Thyroid gland (tissue), 4 donors: ENCODE results near the gene ULK4. TPM values are rescaled to one million over a fixed set of nuclear protein-coding genes. Genes with fewer than 3 reads are reported as not detected.

Experiments
- DNase-seq, 2 donors: peaks; one replicate each; pipeline ENCODE4 v3.0.0-alpha.2; 2019
- H3K27ac ChIP-seq, 3 donors: fragments of 200-600 bp; sonication (generic); 1 replicate in 2 of 3; 2 replicates in 1 of 3; pipeline ENCODE4 v1.5.1; 2016 to 2019; ENCODE audit warnings: mild to moderate bottlenecking in 1 of 3, moderate library complexity in 1 of 3
- H3K27me3 ChIP-seq: fragments of 200-600 bp; sonication (generic); one replicate; pipeline ENCODE4 v1.5.1; 2019
- H3K36me3 ChIP-seq, 2 donors: fragments of 200-600 bp; sonication (generic); one replicate each; pipeline ENCODE4 v1.5.1; 2016 to 2019
- H3K4me1 ChIP-seq, 2 donors: fragments of 200-600 bp; sonication (generic); one replicate each; pipeline ENCODE4 v1.5.1; 2017 to 2019
- H3K4me3 ChIP-seq, 3 donors: fragments of 200-600 bp; sonication (generic); replicated peaks in 1 of 3; 1 replicate in 2 of 3; 2 replicates in 1 of 3; pipeline ENCODE4 v1.5.1; 2016; ENCODE audit warnings: mild to moderate bottlenecking in 1 of 3
- H3K9me3 ChIP-seq: fragments of 200-600 bp; sonication (generic); one replicate; pipeline ENCODE4 v1.5.1; 2017
- POLR2A ChIP-seq, 2 donors: fragments of 450-650 bp; IDR thresholded peaks; one replicate each; pipeline ENCODE4 v1.6.1; 2017; ENCODE audit warnings: antibody characterized with exemption in 2 of 2, mild to moderate bottlenecking in 2 of 2, moderate library complexity in 1 of 2
- WGBS, 2 donors: methylation state at CpG; one replicate each; pipeline ENCODE4 v1.1.5; 2017; 5-methylcytosine and 5-hydroxymethylcytosine counted together
- intact Hi-C: fragments of 100-400 bp; cut with DNase I; formaldehyde crosslinking; loops from one replicate; pipeline ENCODE4 v1.15.1; 2023
- total RNA-seq, 4 donors: library from RNA; depleted of rRNA; stranded (reverse); fragments of >200 nt; gene quantifications; one replicate each; pipeline ENCODE4 v1.2.3, GENCODE V29; 2016
- TF ChIP-seq, protein P1 (sequence below), 6 experiments: fragments of 200-600 bp in 3 of 6; fragments of 450-650 bp in 3 of 6; sonication (generic) in 3 of 6; IDR thresholded peaks; one replicate each; pipeline ENCODE4 v1.5.1; 2016 to 2019; ENCODE audit warnings: antibody characterized with exemption in 6 of 6, mild to moderate bottlenecking in 2 of 6, inconsistent platforms in 1 of 6, moderate library complexity in 1 of 6

ULK4 gene
- total RNA-seq, 4 donors from 2014 or later, result 18.7 to 58.2 (median 43.3) TPM

DNA sequence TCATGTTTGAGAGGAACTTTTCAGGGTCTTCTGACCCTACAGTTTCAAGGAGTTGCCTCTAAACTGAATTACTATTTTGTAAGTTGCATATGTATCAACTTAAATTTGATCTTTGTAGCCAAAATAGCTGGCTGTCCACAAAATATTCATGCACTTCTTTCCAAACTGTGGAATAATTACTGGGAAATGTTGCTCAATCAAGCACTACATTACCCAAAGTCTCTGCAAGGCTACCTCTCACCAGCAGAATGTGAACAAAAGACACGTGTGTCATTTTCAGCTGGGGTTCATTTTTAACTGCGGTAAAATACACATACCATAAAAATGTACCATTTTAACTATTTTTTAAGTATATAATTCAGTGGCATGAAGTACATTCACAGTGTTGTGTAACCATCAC is 442.2 kb downstream of the ULK4 start:
- TF ChIP-seq, protein P1, sequence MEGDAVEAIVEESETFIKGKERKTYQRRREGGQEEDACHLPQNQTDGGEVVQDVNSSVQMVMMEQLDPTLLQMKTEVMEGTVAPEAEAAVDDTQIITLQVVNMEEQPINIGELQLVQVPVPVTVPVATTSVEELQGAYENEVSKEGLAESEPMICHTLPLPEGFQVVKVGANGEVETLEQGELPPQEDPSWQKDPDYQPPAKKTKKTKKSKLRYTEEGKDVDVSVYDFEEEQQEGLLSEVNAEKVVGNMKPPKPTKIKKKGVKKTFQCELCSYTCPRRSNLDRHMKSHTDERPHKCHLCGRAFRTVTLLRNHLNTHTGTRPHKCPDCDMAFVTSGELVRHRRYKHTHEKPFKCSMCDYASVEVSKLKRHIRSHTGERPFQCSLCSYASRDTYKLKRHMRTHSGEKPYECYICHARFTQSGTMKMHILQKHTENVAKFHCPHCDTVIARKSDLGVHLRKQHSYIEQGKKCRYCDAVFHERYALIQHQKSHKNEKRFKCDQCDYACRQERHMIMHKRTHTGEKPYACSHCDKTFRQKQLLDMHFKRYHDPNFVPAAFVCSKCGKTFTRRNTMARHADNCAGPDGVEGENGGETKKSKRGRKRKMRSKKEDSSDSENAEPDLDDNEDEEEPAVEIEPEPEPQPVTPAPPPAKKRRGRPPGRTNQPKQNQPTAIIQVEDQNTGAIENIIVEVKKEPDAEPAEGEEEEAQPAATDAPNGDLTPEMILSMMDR (IDR thresholded peaks at IDR 0.05), result no peak
- no peak for TF ChIP-seq POLR2A (IDR thresholded peaks at IDR 0.05)
- Histone ChIP-seq H3K27ac (no peak overlapping the region), H3K36me3 (no peaks in the 10 kb centered on the region), H3K4me1 (no peaks in the 10 kb centered on the region), H3K27me3 (no peaks in the 10 kb centered on the region), H3K4me3 (no peak overlapping the region), H3K9me3 (no peaks in the 10 kb centered on the region)
- intact Hi-C loops, result no loop called here
- 86 to 87% methylated on average over 2 of the region's 2 CpGs for WGBS, 2 donors
- no peak for DNase-seq

DNA sequence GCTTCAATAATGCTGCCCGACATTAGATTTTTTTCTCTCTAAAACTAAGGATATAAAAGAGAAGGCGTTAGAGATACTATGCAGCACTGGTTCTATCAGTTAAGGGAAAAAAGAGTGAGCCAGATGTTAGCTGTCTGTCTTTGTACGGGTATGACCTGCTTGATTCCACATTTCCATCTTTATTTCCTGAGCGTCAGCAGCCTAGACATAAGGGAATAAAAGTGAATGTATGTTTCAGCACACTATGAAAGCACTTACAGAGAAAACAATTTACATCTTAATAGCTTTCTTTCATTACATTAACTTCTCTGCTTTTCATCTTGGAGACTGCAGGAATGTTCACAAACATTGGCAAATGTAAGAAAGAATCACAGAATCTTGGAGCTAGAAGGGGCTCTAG is 443.3 kb downstream of the ULK4 start:
- 76 to 80% methylated on average over 4 of the region's 4 CpGs for WGBS, 2 donors

GRCh38 chr3:41508063-41508696 is 453.7 kb downstream of the ULK4 start:
- intact Hi-C loops, result no loop called here
- Histone ChIP-seq H3K36me3 (no peaks in the 10 kb centered on the region), H3K4me3 (no peak overlapping the region), H3K27me3 (no peaks in the 10 kb centered on the region), H3K4me1 (no peaks in the 10 kb centered on the region), H3K9me3 (no peaks in the 10 kb centered on the region), H3K27ac (no peak overlapping the region)
- no peak for DNase-seq
- WGBS, 2 donors, result 94 to 96% methylated on average over 5 to 7 of the region's 7 CpGs
- no peak for TF ChIP-seq POLR2A (IDR thresholded peaks at IDR 0.05)
- TF ChIP-seq, protein P1 (IDR thresholded peaks at IDR 0.05), result no peak

More for the DNA sequence above, 443.3 kb downstream of the ULK4 start:
- no peaks in the 10 kb centered on the region for H3K9me3 ChIP-seq
- no peak for DNase-seq
- no peaks in the 10 kb centered on the region for H3K36me3 ChIP-seq
- H3K27me3 ChIP-seq, result no peaks in the 10 kb centered on the region
- H3K4me1 ChIP-seq, result no peaks in the 10 kb centered on the region
- intact Hi-C loops, result no loop called here
- TF ChIP-seq, protein P1 (IDR thresholded peaks at IDR 0.05), result no peak
- TF ChIP-seq POLR2A (IDR thresholded peaks at IDR 0.05), result no peak
- no peak overlapping the region for H3K27ac ChIP-seq
- no peak overlapping the region for H3K4me3 ChIP-seq

- WGBS, 2 donors, result 74 to 77% methylated on average over 2 of the region's 2 CpGs
- intact Hi-C loops, result no loop called here
- no peaks in the 10 kb centered on the region for H3K4me1 ChIP-seq
- no peak overlapping the region for H3K4me3 ChIP-seq
- no peaks in the 10 kb centered on the region for H3K27me3 ChIP-seq
- no peak for TF ChIP-seq POLR2A (IDR thresholded peaks at IDR 0.05)
- H3K27ac ChIP-seq, result no peak overlapping the region
- H3K36me3 ChIP-seq, result no peaks in the 10 kb centered on the region
- DNase-seq, result no peak
- no peaks in the 10 kb centered on the region for H3K9me3 ChIP-seq
These were observed 454.4 kb downstream of the ULK4 start for GRCh38 chr3:41507336-41508062.

DNA sequence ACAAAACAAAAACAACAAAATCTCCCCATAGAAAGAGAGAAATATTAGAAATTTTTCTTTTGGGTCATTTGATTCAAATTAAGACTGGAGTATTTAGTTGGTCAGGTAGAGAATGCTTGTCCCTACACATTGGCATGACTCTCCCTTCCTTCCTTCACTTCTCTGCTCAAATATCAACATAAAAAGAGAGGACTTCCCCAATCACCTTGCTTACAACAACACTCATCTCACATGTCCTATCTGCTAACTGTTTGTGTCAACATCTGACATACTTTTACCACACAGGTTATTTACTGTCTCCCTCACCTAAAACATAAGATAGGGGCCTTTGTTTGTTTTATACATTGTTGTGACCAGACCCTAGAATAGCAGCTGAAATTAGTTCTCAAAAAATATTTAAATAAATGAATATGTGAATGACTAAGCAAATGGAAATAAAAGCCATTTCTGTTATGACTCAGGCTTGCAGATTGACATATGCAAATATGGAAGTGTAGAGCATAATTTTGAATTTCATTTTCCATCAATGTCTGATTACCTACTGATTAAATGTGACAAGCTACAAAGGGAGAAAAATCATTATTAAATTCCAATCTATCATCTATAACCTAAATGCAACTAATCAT is 457.8 kb downstream of the ULK4 start:
- intact Hi-C loops, result no loop called here
- TF ChIP-seq POLR2A (IDR thresholded peaks at IDR 0.05), result no peak
- TF ChIP-seq, protein P1 (IDR thresholded peaks at IDR 0.05), result no peak
- H3K9me3 ChIP-seq, result no peaks in the 10 kb centered on the region
- H3K27me3 ChIP-seq, result no peaks in the 10 kb centered on the region
- no peak overlapping the region for H3K4me3 ChIP-seq
- no peaks in the 10 kb centered on the region for H3K4me1 ChIP-seq
- DNase-seq, result no peak
- H3K36me3 ChIP-seq, result no peaks in the 10 kb centered on the region
- H3K27ac ChIP-seq, result no peak overlapping the region
